PC-3 (cell line): ENCODE results near the gene SDK1. TPM values are rescaled to one million over a fixed set of nuclear protein-coding genes. Genes with fewer than 3 reads are reported as not detected.
A peak's percentile ranks its signal among the peaks of the same experiment; 100 is the strongest.

ENCODE experiments used
- ATAC-seq: fragments of 200-7000 bp; cut with Tn5 transposase; 2 replicates; pipeline ENCODE4 v1.9.1; 2020; ENCODE audit warnings: mild to moderate bottlenecking, moderate library complexity
- BruUV-seq: library from RNA; stranded (reverse); fragments of 400-500 nt; replicated peaks from 2 replicates; lab custom pipeline; 2021; lab: Mats Ljungman, UMichigan
- CTCF ChIA-PET: fragments of 300-600 bp; sonication (Branson Sonifier 250); formaldehyde crosslinking; loops from one replicate; lab custom pipeline; 2022; ENCODE audit warnings: antibody characterized with exemption; lab: Charles Lee
- POLR2A ChIA-PET: fragments of 300-600 bp; sonication (Branson Sonifier 250); formaldehyde crosslinking; loops from one replicate; lab custom pipeline; 2022; ENCODE audit warnings: antibody characterized with exemption; ENCODE audit not compliant: unreplicated experiment; lab: Charles Lee
- DNase-seq: peaks from one replicate; pipeline ENCODE4 v3.0.0-alpha.2; 2015
- H2AFZ ChIP-seq: fragments of 300-600 bp; sonication (generic); 2 replicates; pipeline ENCODE4 v1.6.0; 2016; ENCODE audit warnings: antibody characterized with exemption, low read length
- H3F3A ChIP-seq: fragments of 300-600 bp; sonication (generic); one replicate; pipeline ENCODE4 v1.6.0; 2017; ENCODE audit warnings: antibody characterized with exemption, low read length, control low read depth, mild to moderate bottlenecking; ENCODE audit not compliant: unreplicated experiment
- H3K27ac ChIP-seq: fragments of 300-600 bp; sonication (generic); 2 replicates; pipeline ENCODE4 v1.5.1; 2016; ENCODE audit warnings: mild to moderate bottlenecking, low read length
- H3K27me3 ChIP-seq: fragments of 300-600 bp; sonication (generic); 2 replicates; pipeline ENCODE4 v1.6.1; 2016; ENCODE audit warnings: low read length, mixed read lengths
- H3K36me3 ChIP-seq: fragments of 300-600 bp; sonication (generic); 2 replicates; pipeline ENCODE4 v1.6.1; 2016; ENCODE audit warnings: low read depth, mixed run types, low read length, mixed read lengths
- H3K4me1 ChIP-seq: fragments of 300-600 bp; sonication (generic); 2 replicates; pipeline ENCODE4 v1.5.1; 2016; ENCODE audit warnings: low read length; ENCODE audit not compliant: insufficient read depth
- H3K4me2 ChIP-seq: fragments of 300-600 bp; sonication (generic); 2 replicates; pipeline ENCODE4 v1.6.0; 2016; ENCODE audit warnings: low read length
- H3K4me3 ChIP-seq: fragments of 300-600 bp; sonication (generic); 2 replicates; pipeline ENCODE4 v1.5.1; 2016; ENCODE audit warnings: mild to moderate bottlenecking, low read length, mixed read lengths
- H3K79me2 ChIP-seq: fragments of 300-600 bp; sonication (generic); 2 replicates; pipeline ENCODE4 v1.6.1; 2017; ENCODE audit warnings: low read length, mixed read lengths
- H3K9ac ChIP-seq: fragments of 300-600 bp; sonication (generic); 2 replicates; pipeline ENCODE4 v1.6.0; 2016; ENCODE audit warnings: mild to moderate bottlenecking, low read length
- H3K9me2 ChIP-seq: fragments of 300-600 bp; sonication (generic); replicated peaks from 2 replicates; pipeline ENCODE4 v1.6.1; 2016; ENCODE audit warnings: mixed run types, low read length, mixed read lengths
- H3K9me3 ChIP-seq: fragments of 300-600 bp; sonication (generic); 2 replicates; pipeline ENCODE4 v1.6.1; 2016; ENCODE audit warnings: low read length, mixed read lengths
- H4K20me1 ChIP-seq: fragments of 300-600 bp; sonication (generic); 2 replicates; pipeline ENCODE4 v1.6.1; 2016; ENCODE audit warnings: low read length, mixed read lengths
- CTCF ChIP-seq: fragments of 300-600 bp; sonication (generic); conservative IDR thresholded peaks from 2 replicates; pipeline ENCODE4 v1.5.1; 2017; ENCODE audit warnings: antibody characterized with exemption, low read depth, mild to moderate bottlenecking, low read length
- EZH2 ChIP-seq: fragments of 300-600 bp; sonication (generic); IDR thresholded peaks from one replicate; pipeline ENCODE4 v1.6.1; 2017; ENCODE audit warnings: antibody characterized with exemption, mild to moderate bottlenecking, low read length; ENCODE audit not compliant: unreplicated experiment
- EZH2phosphoT487 ChIP-seq: fragments of 300-600 bp; sonication (generic); IDR thresholded peaks from 2 replicates; pipeline ENCODE4 v1.6.1; 2018; ENCODE audit warnings: mild to moderate bottlenecking, antibody characterized with exemption, low read length, borderline replicate concordance
- intact Hi-C: fragments of 100-400 bp; cut with micrococcal nuclease; formaldehyde crosslinking; loops from 2 replicates; pipeline ENCODE4 v1.9.0; 2023
- total RNA-seq: library from RNA; depleted of rRNA; stranded (reverse); fragments of >200 nt; gene quantifications from 2 replicates; pipeline ENCODE4 v1.2.3, GENCODE V29; 2014

Gene SDK1
- total RNA-seq, 1 experiment from 2014 or later: 2.8 TPM

DNA sequence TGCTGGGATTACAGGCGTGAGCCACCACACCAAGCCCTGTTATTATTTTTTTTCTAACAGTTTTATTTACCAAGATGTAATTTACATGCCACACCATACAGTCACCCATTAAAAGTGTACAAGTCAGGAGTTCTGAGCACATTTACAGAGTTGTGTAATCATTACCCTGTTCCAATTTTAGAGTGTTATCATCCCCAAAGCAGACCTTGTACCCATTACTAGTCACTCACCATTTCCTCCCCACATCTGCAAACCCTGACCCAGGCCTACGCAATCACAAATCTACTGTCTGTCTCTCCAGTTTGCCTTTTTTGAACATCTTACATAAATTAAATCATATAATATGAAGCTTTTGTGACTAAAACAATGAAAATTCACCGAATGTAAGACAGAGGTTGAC, 978.2 kb downstream of the SDK1 start:
- ATAC-seq (no peak), DNase-seq (no peak)
- intact Hi-C loops: no loop called here
- H2AFZ ChIP-seq: no peak overlapping the region
- H3K27me3 ChIP-seq: no peaks in the 10 kb centered on the region
- no peak overlapping the region for H3K4me2 ChIP-seq
- no peaks in the 10 kb centered on the region for H3K79me2 ChIP-seq
- CTCF ChIA-PET: no interaction called here
- POLR2A ChIA-PET: no interaction called here
- BruUV-seq: no TSS peak
- H3K27ac ChIP-seq: no peak overlapping the region
- no peaks in the 10 kb centered on the region for H3K9me3 ChIP-seq
- H3K4me3 ChIP-seq: no peak overlapping the region
- no peak overlapping the region for H3K9ac ChIP-seq
- TF ChIP-seq EZH2: no peak
- H3K36me3 ChIP-seq: no peaks in the 10 kb centered on the region
- H3K9me2 ChIP-seq: no peaks in the 10 kb centered on the region
- no peaks in the 10 kb centered on the region for H4K20me1 ChIP-seq
- H3F3A ChIP-seq: no peaks in the 10 kb centered on the region
- H3K4me1 ChIP-seq: peaks cover 5% of the 10 kb centered on the region

DNA sequence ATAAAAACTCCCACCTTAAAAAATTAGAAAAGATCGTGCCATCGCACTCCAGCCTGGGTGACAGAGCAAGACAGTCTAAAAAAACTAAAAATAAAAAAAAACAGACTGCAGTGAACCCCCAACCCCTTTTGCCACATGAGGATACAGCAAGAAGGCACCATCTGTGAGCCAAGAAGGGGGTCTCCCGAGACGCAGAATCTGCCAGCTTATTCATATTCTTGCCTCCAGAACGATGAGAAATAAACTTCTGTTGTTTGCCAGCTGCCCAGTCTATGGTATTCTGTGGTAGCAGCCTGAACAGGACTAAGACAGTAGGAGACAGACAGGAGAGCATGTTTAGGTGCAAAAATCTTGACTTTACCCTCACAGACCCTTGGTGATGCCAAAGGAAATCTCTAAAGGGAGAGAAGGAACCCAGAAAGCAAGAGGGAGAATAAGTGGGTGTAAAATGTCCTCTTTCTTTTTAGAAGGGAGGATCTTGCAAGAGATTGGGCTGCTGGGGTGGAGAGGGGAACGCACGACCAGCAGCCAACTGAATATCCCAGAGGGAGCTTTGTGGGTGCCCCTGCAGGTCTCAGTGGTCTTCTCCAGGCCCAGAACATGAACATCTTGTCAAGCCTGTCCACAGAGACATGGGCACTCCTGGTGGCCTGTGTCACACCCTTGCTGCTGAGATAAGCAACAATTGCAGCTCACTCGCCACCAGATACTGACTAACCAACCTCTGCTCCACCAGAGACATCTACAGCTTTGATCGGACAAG, 980.4 kb downstream of the SDK1 start:
- H3K79me2 ChIP-seq: no peaks in the 10 kb centered on the region
- intact Hi-C loops: no loop called here
- H3F3A ChIP-seq: no peaks in the 10 kb centered on the region
- H2AFZ ChIP-seq: no peak overlapping the region
- no peaks in the 10 kb centered on the region for H3K9me2 ChIP-seq
- H3K4me1 ChIP-seq: peaks cover 5% of the 10 kb centered on the region
- H3K9ac ChIP-seq: no peak overlapping the region
- ChIA-PET CTCF (no interaction called here), POLR2A (no interaction called here)
- H3K4me3 ChIP-seq: no peak overlapping the region
- no peak overlapping the region for H3K27ac ChIP-seq
- H3K36me3 ChIP-seq: no peaks in the 10 kb centered on the region
- DNase-seq: no peak
- TF ChIP-seq EZH2phosphoT487 (no peak), CTCF (no peak), EZH2 (no peak)
- no peaks in the 10 kb centered on the region for H3K27me3 ChIP-seq
- no TSS peak for BruUV-seq
- ATAC-seq: no peak
- no peaks in the 10 kb centered on the region for H4K20me1 ChIP-seq
- H3K4me2 ChIP-seq: no peak overlapping the region
- no peaks in the 10 kb centered on the region for H3K9me3 ChIP-seq

- no TSS peak for BruUV-seq
- peak; percentile 99 for ATAC-seq
- H3K27ac ChIP-seq: peak overlapping the region; percentile 69
These were observed 981.6 kb downstream of the SDK1 start for GRCh38 chr7:4282434-4283223.

More at GRCh38 chr7:4282434-4283223, 981.6 kb downstream of the SDK1 start:
- H3K27me3 ChIP-seq: no peaks in the 10 kb centered on the region
- no peak overlapping the region for H3K4me3 ChIP-seq
- peaks cover 5% of the 10 kb centered on the region for H3K4me1 ChIP-seq
- CTCF ChIA-PET: no interaction called here
- no peak for TF ChIP-seq EZH2
- TF ChIP-seq EZH2phosphoT487: no peak
- TF ChIP-seq CTCF: no peak
- H3K9ac ChIP-seq: peak overlapping the region; percentile 46; the same call in 1 of the 2 replicates
- no peaks in the 10 kb centered on the region for H3K9me3 ChIP-seq
- H2AFZ ChIP-seq: peak overlapping the region; percentile 43; the same call in 1 of the 2 replicates
- no peaks in the 10 kb centered on the region for H3K79me2 ChIP-seq
- intact Hi-C loops: no loop called here
- H4K20me1 ChIP-seq: no peaks in the 10 kb centered on the region
- peak overlapping the region; percentile 17; the same call in 1 of the 2 replicates for H3K4me2 ChIP-seq
- H3K36me3 ChIP-seq: no peaks in the 10 kb centered on the region
- POLR2A ChIA-PET: no interaction called here
- H3F3A ChIP-seq: no peaks in the 10 kb centered on the region
- H3K9me2 ChIP-seq: no peaks in the 10 kb centered on the region
- peak; percentile 90 for DNase-seq
